NCI-H69 (cell line): ENCODE results near the gene GABRA4.
A peak's percentile ranks its signal among the peaks of the same experiment; 100 is the strongest.

ENCODE experiments used
- DNase-seq: peaks from one replicate; lab custom pipeline; 2025; lab: John Stamatoyannopoulos, UW

GABRA4 gene

GRCh38 chr4:46993075-46994006 is at the start of gene GABRA4:
TSS of gene GABRA4 (minus strand) at chr4:46993581. CDS start at chr4:46993424, 157 bp downstream.
- no peak for DNase-seq

- no peak for DNase-seq
These were observed 47.4 kb upstream of the GABRA4 start for GRCh38 chr4:47040828-47041227.

GRCh38 chr4:47038263-47038662 is 44.9 kb upstream of the GABRA4 start:
- DNase-seq, result no peak

GRCh38 chr4:47032405-47033106 is 39.2 kb upstream of the GABRA4 start:
- DNase-seq, result peak; percentile 10

- peak; percentile 0 for DNase-seq
These were observed 38.5 kb upstream of the GABRA4 start for GRCh38 chr4:47031751-47032404.

- DNase-seq, result peak; percentile 2
These were observed 37.8 kb upstream of the GABRA4 start, which contains the start of gene GABRB1 for GRCh38 chr4:47031011-47031678. TSS of gene GABRB1 (plus strand) at chr4:47031567.

- DNase-seq, result no peak
These were observed 24.1 kb upstream of the GABRA4 start for GRCh38 chr4:47017494-47017893.

- DNase-seq, result no peak
These were observed 23.7 kb upstream of the GABRA4 start for GRCh38 chr4:47017081-47017480.

- DNase-seq, result no peak
These were observed 20.0 kb upstream of the GABRA4 start for GRCh38 chr4:47013373-47013772.

- DNase-seq, result no peak
These were observed 19.3 kb upstream of the GABRA4 start for GRCh38 chr4:47012676-47013075.

GRCh38 chr4:47010912-47011446 is 17.6 kb upstream of the GABRA4 start:
- no peak for DNase-seq

GRCh38 chr4:47010347-47010911 is 17.0 kb upstream of the GABRA4 start:
- DNase-seq, result no peak

GRCh38 chr4:47002580-47002979 is 9.2 kb upstream of the GABRA4 start:
- DNase-seq, result no peak

- no peak for DNase-seq
These were observed 7.0 kb upstream of the GABRA4 start for GRCh38 chr4:47000406-47000805.

- no peak for DNase-seq
These were observed 6.2 kb upstream of the GABRA4 start for GRCh38 chr4:46999566-46999965.

GRCh38 chr4:46994007-46994405 is 625 bp upstream of the GABRA4 start:
- no peak for DNase-seq

- no peak for DNase-seq
These were observed 1.0 kb downstream of the GABRA4 start for GRCh38 chr4:46992338-46992737.

- no peak for DNase-seq
These were observed 6.3 kb downstream of the GABRA4 start for GRCh38 chr4:46986922-46987638.

GRCh38 chr4:46984781-46985180 is 8.6 kb downstream of the GABRA4 start:
- DNase-seq, result no peak

- DNase-seq, result no peak
These were observed 12.5 kb downstream of the GABRA4 start for GRCh38 chr4:46980851-46981250.

GRCh38 chr4:46979726-46980125 is 13.7 kb downstream of the GABRA4 start:
- no peak for DNase-seq
